Kidney (tissue), 14 donors: ENCODE results near the gene ADGRA3. TPM values are rescaled to one million over a fixed set of nuclear protein-coding genes. Genes with fewer than 3 reads are reported as not detected.

Source experiments
- DNase-seq, 5 donors: peaks; one replicate each; pipeline ENCODE4 v3.0.0-alpha.2; 2013 to 2020
- FAIRE-seq: peaks from 2 replicates; lab custom pipeline; 2012; peaks lifted over from hg19 to GRCh38; lab: Jason Lieb, UNC
- H3K27ac ChIP-seq, 2 donors: one replicate each; pipeline ENCODE4 v1.7.0; 2013; ENCODE audit warnings: low read depth in 2 of 2, low read length in 2 of 2, inconsistent platforms in 1 of 2
- H3K27me3 ChIP-seq: one replicate; pipeline ENCODE4 v1.7.1; 2013; ENCODE audit warnings: low read length, inconsistent platforms; ENCODE audit not compliant: control insufficient read depth, insufficient read depth
- H3K36me3 ChIP-seq, 3 donors: one replicate each; pipeline versions ENCODE4 v1.7.0 to v1.7.1; 2013; ENCODE audit warnings: low read length in 3 of 3, control low read depth in 1 of 3, inconsistent platforms in 1 of 3; ENCODE audit not compliant: insufficient read depth in 3 of 3, control insufficient read depth in 2 of 3
- H3K4me1 ChIP-seq, 3 donors: one replicate each; pipeline versions ENCODE4 v1.7.0 to v1.7.1; 2013; ENCODE audit warnings: low read length in 3 of 3, inconsistent platforms in 1 of 3, low read depth in 1 of 3; ENCODE audit not compliant: control insufficient read depth in 2 of 3, insufficient read depth in 2 of 3
- H3K4me3 ChIP-seq, 3 donors: one replicate each; pipeline versions ENCODE4 v1.7.0 to v1.8.1; 2013; ENCODE audit warnings: low read length in 3 of 3, control low read depth in 1 of 3, inconsistent platforms in 1 of 3
- H3K9ac ChIP-seq, 3 donors: one replicate each; pipeline versions ENCODE4 v1.7.0 to v1.7.1; 2013; ENCODE audit warnings: low read length in 3 of 3, control low read depth in 1 of 3, inconsistent platforms in 1 of 3
- H3K9me3 ChIP-seq, 3 donors: one replicate each; pipeline versions ENCODE4 v1.7.0 to v1.7.1; 2013; ENCODE audit warnings: low read length in 3 of 3, control low read depth in 1 of 3, inconsistent platforms in 1 of 3; ENCODE audit not compliant: control insufficient read depth in 2 of 3, insufficient read depth in 1 of 3
- intact Hi-C: fragments of 100-400 bp; cut with DNase I; formaldehyde crosslinking; loops from one replicate; pipeline ENCODE4 v1.11.1; 2022
- polyA plus RNA-seq: library from polyadenylated mRNA; stranded (reverse); fragments of 350-450 nt; fragmentation: Illumina TruSeq; extraction: RNeasy Lipid Tissue Mini Kit (QIAGEN cat#74804); gene quantifications from one replicate; pipeline ENCODE4 v1.2.3, GENCODE V29; 2014; ENCODE audit warnings: low read depth, low replicate concordance; ENCODE audit not compliant: insufficient read depth
- total RNA-seq: library from RNA; stranded (reverse); fragmentation: NEBNext Ultra II Directional; extraction: Animal tissue kit (Norgen Biotek cat#: 25700); gene quantifications from one replicate; pipeline ENCODE4 v1.2.1, GENCODE V29; 2021
- TF ChIP-seq, protein P1 (sequence below): IDR thresholded peaks from 3 replicates; pipeline ENCODE4 v1.5.1; 2012; ENCODE audit warnings: mild to moderate bottlenecking, moderate library complexity, borderline replicate concordance; ENCODE audit not compliant: insufficient read depth; ENCODE audit errors: extremely low read depth
- donor health status: control.
- donor health status: control.
- donor health status: control.
- donor health status: control.
- donor health status: control.
- donor health status: DM: yes; HTN: yes; CAD: no.
- donor health status: Normal renal cell carcinoma (clear cell type).

Gene ADGRA3
- total and polyA plus RNA-seq, 2 donors from 2014 or later: 8.2 to 28.7 TPM

- no peaks in the 10 kb centered on the region for H3K4me1 ChIP-seq
- intact Hi-C loops: no loop called here
- no peak overlapping the region for H3K27ac ChIP-seq
- no peaks in the 10 kb centered on the region for H3K9me3 ChIP-seq
- DNase-seq (no peak), FAIRE-seq (no peak)
- H3K9ac ChIP-seq: no peak overlapping the region
- TF ChIP-seq, protein P1, sequence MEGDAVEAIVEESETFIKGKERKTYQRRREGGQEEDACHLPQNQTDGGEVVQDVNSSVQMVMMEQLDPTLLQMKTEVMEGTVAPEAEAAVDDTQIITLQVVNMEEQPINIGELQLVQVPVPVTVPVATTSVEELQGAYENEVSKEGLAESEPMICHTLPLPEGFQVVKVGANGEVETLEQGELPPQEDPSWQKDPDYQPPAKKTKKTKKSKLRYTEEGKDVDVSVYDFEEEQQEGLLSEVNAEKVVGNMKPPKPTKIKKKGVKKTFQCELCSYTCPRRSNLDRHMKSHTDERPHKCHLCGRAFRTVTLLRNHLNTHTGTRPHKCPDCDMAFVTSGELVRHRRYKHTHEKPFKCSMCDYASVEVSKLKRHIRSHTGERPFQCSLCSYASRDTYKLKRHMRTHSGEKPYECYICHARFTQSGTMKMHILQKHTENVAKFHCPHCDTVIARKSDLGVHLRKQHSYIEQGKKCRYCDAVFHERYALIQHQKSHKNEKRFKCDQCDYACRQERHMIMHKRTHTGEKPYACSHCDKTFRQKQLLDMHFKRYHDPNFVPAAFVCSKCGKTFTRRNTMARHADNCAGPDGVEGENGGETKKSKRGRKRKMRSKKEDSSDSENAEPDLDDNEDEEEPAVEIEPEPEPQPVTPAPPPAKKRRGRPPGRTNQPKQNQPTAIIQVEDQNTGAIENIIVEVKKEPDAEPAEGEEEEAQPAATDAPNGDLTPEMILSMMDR: no peak
- no peak overlapping the region for H3K4me3 ChIP-seq
- no peaks in the 10 kb centered on the region for H3K36me3 ChIP-seq
- no peaks in the 10 kb centered on the region for H3K27me3 ChIP-seq
Measured at GRCh38 chr4:22553560-22553959, 37.7 kb upstream of the ADGRA3 start.

DNA sequence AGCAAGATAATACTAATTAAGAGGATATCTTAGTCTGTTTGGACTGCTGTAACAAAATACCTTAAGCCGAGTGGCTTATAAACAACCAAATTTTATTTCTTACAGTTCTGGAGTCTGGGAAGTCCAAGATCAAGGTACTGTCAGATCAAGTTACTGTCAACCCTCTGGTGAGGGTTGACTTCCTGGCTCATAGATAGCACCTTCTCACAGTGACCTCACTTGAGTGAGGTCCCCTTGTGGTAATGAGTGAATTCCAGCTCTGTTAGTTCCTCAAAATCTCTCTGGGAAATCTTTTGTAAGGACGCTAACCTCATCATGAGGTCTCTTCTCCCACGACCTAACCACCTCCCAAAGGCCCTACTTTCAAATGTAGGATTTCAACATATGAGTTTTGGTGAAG, 36.9 kb upstream of the ADGRA3 start:
- no peak for DNase-seq
- H3K36me3 ChIP-seq: no peaks in the 10 kb centered on the region
- H3K9ac ChIP-seq: no peak overlapping the region
- intact Hi-C loops: no loop called here
- no peak overlapping the region for H3K27ac ChIP-seq
- H3K9me3 ChIP-seq: no peaks in the 10 kb centered on the region
- no peak for FAIRE-seq
- H3K4me1 ChIP-seq: no peaks in the 10 kb centered on the region
- H3K27me3 ChIP-seq: no peaks in the 10 kb centered on the region
- no peak overlapping the region for H3K4me3 ChIP-seq
- TF ChIP-seq, protein P1: no peak

DNA sequence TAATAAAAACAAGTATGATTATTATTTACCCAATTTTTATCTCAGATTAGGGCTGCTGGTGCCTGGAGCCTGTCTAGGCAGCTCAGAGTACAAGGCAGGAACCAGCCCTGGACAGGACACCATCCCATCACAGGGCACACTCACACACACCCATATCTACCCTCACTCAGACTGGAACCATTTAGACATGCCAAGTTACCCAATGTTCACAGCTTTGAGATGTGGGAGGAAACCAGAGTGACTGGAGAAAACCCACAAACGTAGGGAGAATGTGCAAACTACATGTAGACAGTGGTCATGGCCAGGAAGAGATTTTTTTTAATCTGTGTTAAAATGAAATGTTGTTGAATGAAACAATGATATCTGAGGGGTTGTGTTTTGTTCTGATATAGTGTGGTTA, 35.7 kb upstream of the ADGRA3 start:
- DNase-seq: no peak
- intact Hi-C loops: no loop called here
- FAIRE-seq: no peak

More for the DNA sequence above, 35.7 kb upstream of the ADGRA3 start:
- Histone ChIP-seq H3K9me3 (peaks cover 0 to 4% (median 0%) of the 10 kb centered on the region in 3 donors), H3K27me3 (no peaks in the 10 kb centered on the region), H3K9ac (no peak overlapping the region), H3K4me3 (no peak overlapping the region), H3K4me1 (no peaks in the 10 kb centered on the region), H3K36me3 (no peaks in the 10 kb centered on the region), H3K27ac (no peak overlapping the region)
- TF ChIP-seq, protein P1: no peak
